SH-SY5Y (cell line): ENCODE data around the gene LOC128125822.

ENCODE experiments used
- GATA2 ChIP-seq: IDR thresholded peaks from 2 replicates; pipeline ENCODE4 v1.6.1; 2011; ENCODE audit warnings: mild to moderate bottlenecking, low read depth, low read length
- GATA3 ChIP-seq: IDR thresholded peaks from 2 replicates; pipeline ENCODE4 v1.6.1; 2011; ENCODE audit warnings: low read depth, mild to moderate bottlenecking, low read length, moderate library complexity

GRCh38 chr6:63563235-63563634 is 9.0 kb upstream of the LOC128125822 start:
- TF ChIP-seq GATA2 (no peak), GATA3 (no peak)
